Bone marrow (tissue), 2 donors: ENCODE measurements around the gene BTBD10.
"Not testable (repeated sequence)": the region's sequence is repeated elsewhere in the genome, so short reads cannot be mapped to it uniquely, and the experiment has no call there.

Source experiments
- DNase-seq, 2 donors: peaks; one replicate each; lab custom pipeline; 2025; lab: John Stamatoyannopoulos, UW

The BTBD10 gene

GRCh38 chr11:13440100-13440855 lies 22.7 kb downstream of the BTBD10 start:
- no peak for DNase-seq

DNA sequence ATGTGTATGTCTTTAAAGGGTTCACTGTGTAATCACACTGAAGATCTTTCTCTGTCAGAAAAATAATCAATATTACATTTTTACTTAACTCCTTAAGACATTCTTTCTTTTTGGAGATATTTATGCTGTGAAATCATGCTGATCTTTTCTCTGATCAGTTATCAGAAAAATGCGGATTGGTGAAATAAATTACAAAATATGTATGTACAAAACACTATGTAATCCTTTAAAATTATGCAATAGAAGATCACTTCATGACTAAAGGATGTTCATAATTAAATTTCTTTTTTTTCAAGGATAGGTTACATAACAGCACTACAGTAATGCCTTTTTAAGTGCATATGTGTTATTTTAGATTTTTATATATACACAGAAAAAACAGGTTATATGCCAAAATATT lies 24.7 kb downstream of the BTBD10 start:
- no peak for DNase-seq

DNA sequence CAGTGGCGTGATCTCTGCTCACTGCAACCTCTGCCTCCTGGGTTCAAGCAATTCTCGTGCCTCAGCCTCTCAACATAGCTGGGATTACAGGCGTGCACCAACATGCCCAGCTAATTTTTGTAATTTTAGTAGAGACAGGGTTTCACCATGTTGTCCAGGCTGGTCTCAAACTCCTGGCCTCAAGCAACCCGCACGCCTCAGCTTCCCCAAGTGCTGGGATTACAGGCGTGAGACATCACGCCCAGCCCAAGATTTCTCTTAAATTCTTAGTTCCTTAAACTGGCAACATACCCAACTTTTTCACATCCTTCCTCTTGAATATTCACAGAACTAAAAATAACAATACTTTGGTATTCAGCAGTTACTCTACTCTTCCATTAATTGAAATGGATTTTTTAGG lies 26.2 kb downstream of the BTBD10 start:
- DNase-seq = not testable (repeated sequence)

- no peak for DNase-seq
Observed at GRCh38 chr11:13434247-13435205, 28.5 kb downstream of the BTBD10 start.

GRCh38 chr11:13433437-13433836 lies 29.6 kb downstream of the BTBD10 start:
- no peak for DNase-seq

DNA sequence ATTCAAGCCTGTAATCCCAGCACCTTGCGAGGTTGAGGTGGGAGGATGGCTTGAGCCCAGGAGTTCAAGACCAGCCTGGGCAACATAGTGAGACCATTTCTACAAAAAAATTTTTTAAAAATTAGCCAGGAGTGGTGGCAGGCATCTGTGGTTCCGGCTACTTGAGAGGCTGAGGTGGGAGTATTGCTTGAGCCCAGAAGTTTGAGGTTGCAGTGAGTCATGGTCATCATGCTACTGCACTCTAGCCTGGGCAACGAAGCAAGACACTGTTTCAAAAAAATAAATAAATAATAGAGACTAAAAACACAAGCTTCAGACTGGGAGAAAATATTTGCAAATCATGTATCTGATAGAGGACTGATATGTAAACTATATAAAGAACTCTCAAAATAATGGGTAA lies 33.2 kb downstream of the BTBD10 start:
- no peak for DNase-seq

- no peak for DNase-seq
Observed at GRCh38 chr11:13429288-13429687, 33.7 kb downstream of the BTBD10 start.

DNA sequence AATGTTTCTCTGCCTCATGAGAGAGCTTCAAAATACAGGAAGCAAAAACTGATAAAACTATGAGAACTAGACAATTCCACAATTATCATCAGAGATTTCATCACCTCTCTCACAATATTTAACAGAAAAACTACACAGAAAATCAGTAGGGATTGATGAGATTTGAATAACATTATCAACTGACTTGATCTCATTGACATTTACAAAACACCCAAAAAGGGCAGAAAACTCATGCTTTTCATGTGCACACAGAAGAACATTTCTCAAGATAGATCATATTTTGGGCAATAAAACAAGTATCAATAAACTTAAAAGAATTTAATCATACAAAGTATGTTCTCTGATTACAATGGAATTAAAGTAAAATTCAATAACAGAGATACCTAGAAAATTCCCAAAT lies 35.6 kb downstream of the BTBD10 start:
- no peak for DNase-seq

- no peak for DNase-seq
Observed at GRCh38 chr11:13423372-13423771, 39.6 kb downstream of the BTBD10 start.

DNA sequence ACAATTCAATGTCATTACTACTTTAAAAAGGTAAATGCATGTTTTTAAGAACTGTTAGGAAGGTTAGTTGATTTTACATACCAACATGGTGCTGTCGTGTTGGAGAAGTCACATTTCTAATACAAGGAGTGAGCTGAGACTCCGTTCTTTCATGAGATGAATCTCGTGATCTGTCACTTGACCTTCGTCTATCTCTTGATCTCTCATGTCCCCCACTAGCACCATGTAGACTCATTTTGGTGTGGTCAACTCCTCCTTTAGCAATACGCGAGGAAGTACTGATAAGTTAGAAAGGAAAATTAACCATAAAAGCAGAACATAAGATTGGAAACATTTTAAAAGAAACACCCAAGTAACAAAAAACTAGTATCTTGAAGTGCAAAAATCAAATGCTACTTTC lies 41.5 kb downstream of the BTBD10 start:
- DNase-seq = no peak

- no peak for DNase-seq
Observed at GRCh38 chr11:13415201-13415600, 47.8 kb downstream of the BTBD10 start.

DNA sequence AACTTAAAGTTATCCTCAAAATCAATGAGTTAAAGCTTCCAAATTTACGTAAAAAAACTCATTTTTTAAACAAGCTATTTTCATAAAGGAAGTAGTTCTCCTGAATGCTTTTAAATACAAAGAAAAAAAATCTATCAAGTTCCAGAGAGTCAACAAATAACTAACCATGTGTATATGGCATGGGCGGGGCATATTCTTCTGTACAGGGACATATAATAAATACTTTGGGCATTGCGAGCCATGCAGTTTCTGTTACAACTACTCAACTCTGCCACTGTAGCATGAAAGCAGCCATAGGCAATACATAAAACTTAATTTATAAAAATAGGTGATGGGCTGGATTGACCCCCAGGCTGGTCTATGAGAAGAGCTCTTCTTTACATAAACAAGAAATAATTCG lies 57.8 kb downstream of the BTBD10 start:
- DNase-seq = no peak

GRCh38 chr11:13398335-13398734 lies 64.7 kb downstream of the BTBD10 start:
- not testable (repeated sequence) for DNase-seq

GRCh38 chr11:13391217-13391616 lies 71.8 kb downstream of the BTBD10 start:
- no peak for DNase-seq

GRCh38 chr11:13388741-13389140 lies 74.3 kb downstream of the BTBD10 start:
- no peak for DNase-seq

DNA sequence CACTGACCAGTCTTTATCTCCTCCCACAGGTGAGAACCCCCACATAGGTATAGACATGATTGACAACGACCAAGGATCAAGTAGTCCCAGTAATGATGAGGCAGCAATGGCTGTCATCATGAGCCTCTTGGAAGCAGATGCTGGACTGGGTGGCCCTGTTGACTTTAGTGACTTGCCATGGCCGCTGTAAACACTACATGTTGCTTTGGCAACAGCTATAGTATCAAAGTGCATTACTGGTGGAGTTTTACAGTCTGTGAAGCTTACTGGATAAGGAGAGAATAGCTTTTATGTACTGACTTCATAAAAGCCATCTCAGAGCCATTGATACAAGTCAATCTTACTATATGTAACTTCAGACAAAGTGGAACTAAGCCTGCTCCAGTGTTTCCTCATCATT lies 76.5 kb downstream of the BTBD10 start:
- DNase-seq = no peak

- DNase-seq = peak in 1 of 2 donors; percentile 6
Observed at GRCh38 chr11:13384908-13385640, 77.9 kb downstream of the BTBD10 start.

DNA sequence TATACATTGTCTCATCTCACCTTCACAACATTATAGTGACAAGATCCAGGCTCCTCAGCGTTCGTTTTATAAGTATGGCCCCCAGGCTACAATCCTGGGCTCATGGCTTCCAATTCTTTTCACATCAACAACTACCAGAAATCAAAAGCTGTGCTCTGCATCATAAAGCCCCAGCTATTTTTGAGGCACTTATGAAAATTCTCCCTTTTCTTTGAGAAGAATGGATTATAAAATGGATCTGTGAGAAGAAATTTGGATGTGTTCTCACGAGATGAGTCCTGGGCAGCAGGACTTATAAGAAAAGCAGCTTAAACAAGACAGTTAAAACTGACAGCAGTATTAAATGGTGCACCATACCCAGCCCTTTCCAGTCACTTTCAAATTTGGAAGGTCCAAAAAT lies 80.3 kb downstream of the BTBD10 start:
- no peak for DNase-seq

GRCh38 chr11:13380731-13381130 lies 82.3 kb downstream of the BTBD10 start:
- no peak for DNase-seq

- no peak for DNase-seq
Observed at GRCh38 chr11:13378316-13378715, 84.7 kb downstream of the BTBD10 start.

GRCh38 chr11:13376838-13377237 lies 86.2 kb downstream of the BTBD10 start:
- DNase-seq = no peak

DNA sequence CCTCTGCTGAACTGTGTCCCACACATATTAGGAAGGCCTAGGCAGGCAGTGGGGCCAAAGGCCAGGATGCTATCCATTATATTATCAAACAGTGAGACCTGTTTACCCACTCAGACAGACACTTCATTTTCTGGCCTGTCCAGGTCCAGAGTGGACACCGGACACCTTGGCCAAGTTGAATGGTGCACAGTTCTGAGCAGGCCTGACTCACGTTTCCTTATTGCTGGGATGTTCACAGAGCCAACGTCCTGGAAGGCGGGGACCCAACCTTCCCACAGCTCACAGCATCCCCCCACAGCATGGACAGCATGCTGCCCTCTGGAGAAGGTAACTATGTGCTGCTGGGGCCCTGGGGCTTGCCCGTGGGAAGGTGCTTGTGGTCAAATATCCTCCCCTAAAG lies 86.6 kb downstream of the BTBD10 start:
- no peak for DNase-seq
